NB4 (cell line): ENCODE results near the gene GALNT10.

ENCODE experiments used
- MYC ChIP-seq: IDR thresholded peaks from 2 replicates; pipeline ENCODE4 v1.6.1; 2011; ENCODE audit warnings: low read depth, low read length
- POLR2A ChIP-seq: IDR thresholded peaks from 2 replicates; pipeline ENCODE4 v1.6.1; 2011; ENCODE audit warnings: mild to moderate bottlenecking; ENCODE audit not compliant: insufficient read length; ENCODE audit errors: extremely low read depth
- TF ChIP-seq, protein P1 (sequence below): IDR thresholded peaks from one replicate; pipeline ENCODE4 v1.5.1; 2012; ENCODE audit warnings: low read depth, low read length
- TF ChIP-seq, protein P2 (sequence below): IDR thresholded peaks from 2 replicates; pipeline ENCODE4 v1.6.1; 2011; ENCODE audit warnings: low read depth, low read length

DNA sequence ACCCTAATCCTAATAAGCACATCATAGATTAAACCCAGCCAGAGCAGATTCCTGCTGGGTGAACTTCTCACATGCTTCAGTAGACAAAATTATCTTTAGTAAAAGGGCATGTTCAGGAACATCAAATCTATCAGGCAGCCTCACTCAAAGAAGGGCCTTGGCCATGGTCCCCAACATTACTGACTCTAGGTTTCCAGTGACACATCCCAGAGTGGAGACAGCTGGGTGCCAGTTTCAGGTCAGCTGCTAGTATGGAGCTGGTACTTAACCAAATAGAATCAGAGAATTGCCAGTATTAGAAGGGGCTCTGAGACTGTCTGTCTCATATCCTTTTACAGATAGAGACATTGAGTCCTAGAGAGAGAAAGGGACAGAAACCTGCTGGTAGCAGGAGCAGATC lies 44.1 kb upstream of the GALNT10 start:
- TF ChIP-seq, protein P1, sequence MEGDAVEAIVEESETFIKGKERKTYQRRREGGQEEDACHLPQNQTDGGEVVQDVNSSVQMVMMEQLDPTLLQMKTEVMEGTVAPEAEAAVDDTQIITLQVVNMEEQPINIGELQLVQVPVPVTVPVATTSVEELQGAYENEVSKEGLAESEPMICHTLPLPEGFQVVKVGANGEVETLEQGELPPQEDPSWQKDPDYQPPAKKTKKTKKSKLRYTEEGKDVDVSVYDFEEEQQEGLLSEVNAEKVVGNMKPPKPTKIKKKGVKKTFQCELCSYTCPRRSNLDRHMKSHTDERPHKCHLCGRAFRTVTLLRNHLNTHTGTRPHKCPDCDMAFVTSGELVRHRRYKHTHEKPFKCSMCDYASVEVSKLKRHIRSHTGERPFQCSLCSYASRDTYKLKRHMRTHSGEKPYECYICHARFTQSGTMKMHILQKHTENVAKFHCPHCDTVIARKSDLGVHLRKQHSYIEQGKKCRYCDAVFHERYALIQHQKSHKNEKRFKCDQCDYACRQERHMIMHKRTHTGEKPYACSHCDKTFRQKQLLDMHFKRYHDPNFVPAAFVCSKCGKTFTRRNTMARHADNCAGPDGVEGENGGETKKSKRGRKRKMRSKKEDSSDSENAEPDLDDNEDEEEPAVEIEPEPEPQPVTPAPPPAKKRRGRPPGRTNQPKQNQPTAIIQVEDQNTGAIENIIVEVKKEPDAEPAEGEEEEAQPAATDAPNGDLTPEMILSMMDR = no peak
- TF ChIP-seq, protein P2, sequence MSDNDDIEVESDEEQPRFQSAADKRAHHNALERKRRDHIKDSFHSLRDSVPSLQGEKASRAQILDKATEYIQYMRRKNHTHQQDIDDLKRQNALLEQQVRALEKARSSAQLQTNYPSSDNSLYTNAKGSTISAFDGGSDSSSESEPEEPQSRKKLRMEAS = no peak
- no peak for TF ChIP-seq MYC
- TF ChIP-seq POLR2A = no peak
